Endothelial cell of umbilical vein (primary cell): ENCODE data around the gene HSFX1. TPM values are rescaled to one million over a fixed set of nuclear protein-coding genes. Genes with fewer than 3 reads are reported as not detected.

Source experiments
- BruUV-seq: library from RNA; stranded (reverse); fragments of 400-500 nt; replicated peaks from 2 replicates; lab custom pipeline; 2021; lab: Mats Ljungman, UMichigan
- CTCF ChIA-PET: fragments of 300-600, 350-600 bp; sonication (Branson Sonifier 250); formaldehyde crosslinking; loops from one replicate; lab custom pipeline; 2021; ENCODE audit warnings: antibody characterized with exemption, inconsistent platforms; lab: Charles Lee
- POLR2A ChIA-PET: fragments of 300-600, 350-600 bp; sonication (Branson Sonifier 250); formaldehyde crosslinking; loops from one replicate; lab custom pipeline; 2021; ENCODE audit warnings: antibody characterized with exemption, inconsistent platforms; lab: Charles Lee
- DNase-seq: peaks from one replicate; pipeline ENCODE4 v3.0.0-alpha.2; 2011; ENCODE audit warnings: low read depth, low spot score
- FAIRE-seq: peaks from 2 replicates; lab custom pipeline; 2011; peaks lifted over from hg19 to GRCh38; lab: Jason Lieb, UNC
- H2AFZ ChIP-seq: 2 replicates; pipeline ENCODE4 v1.6.0; 2012; ENCODE audit warnings: low read depth, low read length, control low read depth, inconsistent platforms
- H3K27ac ChIP-seq: 2 replicates; pipeline ENCODE4 v1.5.1; 2011; ENCODE audit warnings: low read depth, mild to moderate bottlenecking, control low read depth, low read length, moderate library complexity; ENCODE audit not compliant: insufficient read depth
- H3K27me3 ChIP-seq, 2 experiments: 2 replicates each; pipeline versions ENCODE4 v1.6.0 to v1.6.1; 2011; ENCODE audit warnings: low read length in 2 of 2, mixed read lengths in 1 of 2; ENCODE audit not compliant: control insufficient read depth in 2 of 2, insufficient read depth in 2 of 2
- H3K36me3 ChIP-seq, 2 experiments: 2 replicates in 1 of 2; 3 replicates in 1 of 2; pipeline ENCODE4 v1.5.1; 2011; ENCODE audit warnings: low read length in 2 of 2, mild to moderate bottlenecking in 1 of 2, moderate library complexity in 1 of 2; ENCODE audit not compliant: control insufficient read depth in 2 of 2, insufficient read depth in 2 of 2; ENCODE audit errors: extremely low read depth in 1 of 2
- H3K4me1 ChIP-seq: 3 replicates; pipeline ENCODE4 v1.5.1; 2011; ENCODE audit warnings: mild to moderate bottlenecking, low read length; ENCODE audit not compliant: control insufficient read depth, insufficient read depth; ENCODE audit errors: extremely low read depth
- H3K4me2 ChIP-seq: 2 replicates; pipeline ENCODE4 v1.6.1; 2011; ENCODE audit warnings: low read length, control low read depth, mixed read lengths; ENCODE audit not compliant: insufficient read depth
- H3K4me3 ChIP-seq, 3 experiments: fragments of 200-600 bp in 1 of 3; sonication (generic), shearing (Covaris generic) in 1 of 3; replicated peaks in 1 of 3; 2 replicates each; pipeline ENCODE4 v1.5.1; 2011 to 2016; ENCODE audit warnings: control low read depth in 3 of 3, low read length in 3 of 3, mild to moderate bottlenecking in 2 of 3, inconsistent platforms in 1 of 3, low read depth in 1 of 3, moderate library complexity in 1 of 3; ENCODE audit not compliant: insufficient read depth in 1 of 3
- H3K79me2 ChIP-seq: 2 replicates; pipeline ENCODE4 v1.6.0; 2012; ENCODE audit warnings: low read length, inconsistent platforms; ENCODE audit not compliant: control insufficient read depth, insufficient read depth
- H3K9ac ChIP-seq: replicated peaks from 2 replicates; pipeline ENCODE3; 2011; ENCODE audit warnings: low read length, control low read depth; ENCODE audit not compliant: insufficient read depth; ENCODE audit errors: extremely low read depth
- H3K9me1 ChIP-seq: replicated peaks from 3 replicates; pipeline ENCODE4 v1.6.0; 2011; ENCODE audit warnings: mild to moderate bottlenecking, low read length; ENCODE audit not compliant: control insufficient read depth, insufficient read depth; ENCODE audit errors: extremely low read depth
- H3K9me3 ChIP-seq: replicated peaks from 2 replicates; pipeline ENCODE4 v1.5.1; 2012; ENCODE audit warnings: low read length, inconsistent platforms; ENCODE audit not compliant: control insufficient read depth, insufficient read depth
- H4K20me1 ChIP-seq: replicated peaks from 2 replicates; pipeline ENCODE3; 2011; ENCODE audit warnings: mild to moderate bottlenecking, low read length; ENCODE audit not compliant: control insufficient read depth, insufficient read depth; ENCODE audit errors: extremely low read depth
- CTCF ChIP-seq, 2 donors: IDR thresholded peaks; 1 replicate in 1 of 2; 2 replicates in 1 of 2; pipeline ENCODE4 v1.5.1; 2011; ENCODE audit warnings: low read length in 2 of 2, mild to moderate bottlenecking in 2 of 2, moderate library complexity in 2 of 2, control low read depth in 1 of 2, inconsistent platforms in 1 of 2, low read depth in 1 of 2; ENCODE audit not compliant: insufficient read depth in 1 of 2; ENCODE audit errors: extremely low read depth in 1 of 2
- EZH2 ChIP-seq: IDR thresholded peaks from 2 replicates; pipeline ENCODE4 v1.6.1; 2012; ENCODE audit warnings: borderline replicate concordance, low read depth, mild to moderate bottlenecking, moderate library complexity, low read length, inconsistent platforms; ENCODE audit not compliant: severe bottlenecking
- FOS ChIP-seq: IDR thresholded peaks from 2 replicates; pipeline ENCODE4 v1.6.1; 2011; ENCODE audit warnings: mild to moderate bottlenecking, low read length, moderate library complexity, borderline replicate concordance; ENCODE audit not compliant: insufficient read depth
- GATA2 ChIP-seq: IDR thresholded peaks from 2 replicates; pipeline ENCODE4 v1.7.0; 2011; ENCODE audit warnings: low read depth, mild to moderate bottlenecking, moderate library complexity, mixed read lengths, low read length; ENCODE audit not compliant: insufficient read length, insufficient read depth
- JUN ChIP-seq: IDR thresholded peaks from 2 replicates; pipeline ENCODE4 v1.6.1; 2011; ENCODE audit warnings: borderline replicate concordance, low read depth; ENCODE audit not compliant: insufficient read length, insufficient read depth
- MAX ChIP-seq: IDR thresholded peaks from 2 replicates; pipeline ENCODE4 v1.6.1; 2011; ENCODE audit not compliant: insufficient read depth, insufficient read length
- MYC ChIP-seq: IDR thresholded peaks from one replicate; pipeline ENCODE4 v1.6.1; 2011; ENCODE audit warnings: mild to moderate bottlenecking, low read depth, low read length
- POLR2A ChIP-seq: IDR thresholded peaks from 2 replicates; pipeline ENCODE4 v1.6.1; 2012; ENCODE audit warnings: low read depth, mild to moderate bottlenecking, control low read depth, low read length
- POLR2AphosphoS5 ChIP-seq: IDR thresholded peaks from 2 replicates; pipeline ENCODE4 v1.6.1; 2012; ENCODE audit warnings: low read depth, mild to moderate bottlenecking, control low read depth, low read length, moderate library complexity; ENCODE audit not compliant: insufficient read depth
- dilution Hi-C: fragments of 300-500 bp; cut with MboI; formaldehyde crosslinking; loops from one replicate; pipeline ENCODE4 v1.15.0; 2019; ENCODE audit warnings: low sequenced_read_pairs; ENCODE audit not compliant: extremely low pct_ligation_motif_present
- intact Hi-C: fragments of 100-400 bp; cut with micrococcal nuclease; formaldehyde crosslinking; loops from one replicate; pipeline ENCODE4 v1.10.0; 2022
- polyA plus RNA-seq, 4 experiments: library from polyadenylated mRNA; depleted of rRNA in 3 of 4; stranded (reverse) in 3 of 4; unstranded in 1 of 4; fragments of >200 nt; gene quantifications; 2 replicates each; pipeline versions ENCODE4 v1.2.1 to v1.2.3, GENCODE V29; 2011 to 2012; ENCODE audit warnings: missing spikeins in 1 of 4
- total RNA-seq: library from RNA; stranded (reverse); gene quantifications from 2 replicates; pipeline ENCODE4 v1.2.3, GENCODE V29; 2021

HSFX1 gene
- total and polyA plus RNA-seq, 2 donors (not counting 3 experiments of a cell fraction or from before 2014, with no cell fraction given): 0.68 to 0.88 TPM

GRCh38 chrX:149799095-149799714, 25.3 kb downstream of the HSFX1 start:
- DNase-seq (no peak), FAIRE-seq (no peak)
- TF ChIP-seq FOS (no peak), EZH2 (no peak), JUN (no peak), POLR2A (no peak)
- Histone ChIP-seq H3K36me3 (no peaks in the 10 kb centered on the region), H3K79me2 (no peaks in the 10 kb centered on the region), H3K4me2 (no peak overlapping the region), H3K9me1 (no peaks in the 10 kb centered on the region), H3K9ac (no peak overlapping the region), H3K27me3 (no peaks in the 10 kb centered on the region), H3K4me1 (no peaks in the 10 kb centered on the region), H3K4me3 (no peak overlapping the region), H3K27ac (no peak overlapping the region), H3K9me3 (no peaks in the 10 kb centered on the region), H4K20me1 (no peaks in the 10 kb centered on the region), H2AFZ (no peak overlapping the region)
- BruUV-seq: no TSS peak
- intact Hi-C loops: no loop called here
- ChIA-PET CTCF (no interaction called here), POLR2A (no interaction called here)
- dilution Hi-C loops: no loop called here

- TF ChIP-seq EZH2: no peak
- no peak for TF ChIP-seq POLR2A
- TF ChIP-seq MYC: no peak
- no peak for TF ChIP-seq JUN
- no peak for TF ChIP-seq POLR2AphosphoS5
- no peak for TF ChIP-seq GATA2
- TF ChIP-seq CTCF (IDR thresholded peaks at IDR 0.05; ENCODE audit: extremely low read depth in 1 of 2, insufficient read depth in 1 of 2, low read depth in 1 of 2, low read length in 2 of 2): no peak
- TF ChIP-seq MAX: no peak
- TF ChIP-seq FOS: no peak
- dilution Hi-C loops: no loop called here
- Histone ChIP-seq H3K4me1 (no peaks in the 10 kb centered on the region), H3K27ac (no peak overlapping the region), H3K4me3 (no peak overlapping the region), H4K20me1 (no peaks in the 10 kb centered on the region), H3K27me3 (no peaks in the 10 kb centered on the region), H3K79me2 (no peaks in the 10 kb centered on the region), H3K9ac (no peak overlapping the region), H3K4me2 (no peak overlapping the region), H2AFZ (no peak overlapping the region), H3K36me3 (no peaks in the 10 kb centered on the region), H3K9me1 (no peaks in the 10 kb centered on the region), H3K9me3 (no peaks in the 10 kb centered on the region)
- ChIA-PET CTCF (no interaction called here), POLR2A (no interaction called here)
- BruUV-seq: no TSS peak
- DNase-seq: no peak
- no peak for FAIRE-seq
- intact Hi-C loops: no loop called here
These were observed 26.1 kb downstream of the HSFX1 start for GRCh38 chrX:149799938-149800337.
